HCEC 1CT (cell line): Measurements from ENCODE around the gene ZNF423.

Experiments
- DNase-seq: peaks from one replicate; pipeline ENCODE4 v3.0.0-alpha.2; 2017

Gene ZNF423

DNA sequence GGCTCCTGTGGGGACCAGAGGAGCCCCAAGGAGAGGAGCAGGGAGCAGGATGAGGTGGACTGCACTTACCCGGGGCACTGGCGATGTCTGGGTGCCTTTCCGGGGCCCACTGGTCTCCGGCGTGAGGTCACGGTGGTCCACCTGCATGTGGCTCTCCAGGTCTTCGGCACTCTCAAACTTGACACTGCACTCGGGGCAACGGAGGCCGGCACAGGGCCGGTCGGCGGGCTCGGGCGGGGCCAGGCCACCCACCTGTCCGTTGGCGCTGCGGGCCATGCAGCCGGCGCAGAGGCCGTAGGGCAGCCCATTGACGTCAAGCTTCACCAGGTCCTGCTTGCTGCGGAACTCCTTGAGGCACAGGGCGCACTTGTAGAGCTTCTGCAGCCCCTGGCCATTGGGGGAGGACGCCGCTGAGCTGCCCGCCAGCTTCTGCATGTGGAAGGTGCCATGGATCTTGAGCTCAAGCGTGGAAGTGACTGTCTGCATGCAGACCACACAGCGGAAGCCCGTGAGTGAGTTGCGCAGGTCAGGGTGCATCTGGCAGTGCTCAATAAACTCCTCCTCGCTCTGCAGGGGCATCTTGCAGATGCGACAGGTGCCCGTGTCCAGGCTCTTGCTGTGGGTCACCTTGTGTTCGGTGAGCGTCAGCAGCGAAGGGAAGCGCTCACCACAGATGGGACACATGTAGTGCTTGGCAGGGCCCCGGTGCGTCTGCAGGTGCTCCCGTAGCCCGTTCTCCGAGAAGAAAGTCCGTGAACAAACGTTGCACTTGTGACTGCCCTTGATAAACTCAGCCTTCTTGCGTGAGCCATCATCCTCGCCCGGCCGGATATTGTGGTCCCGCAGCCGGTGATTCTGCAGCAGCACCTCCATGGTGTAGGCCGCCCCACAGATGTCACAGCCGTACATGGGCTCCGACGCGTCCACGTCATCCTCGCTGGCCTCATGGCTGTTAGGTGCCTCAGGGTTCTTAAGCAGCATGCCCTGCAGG is 220.0 kb downstream of the ZNF423 start:
- no peak for DNase-seq

- no peak for DNase-seq
Observed at GRCh38 chr16:49635009-49635350, 220.9 kb downstream of the ZNF423 start.

DNA sequence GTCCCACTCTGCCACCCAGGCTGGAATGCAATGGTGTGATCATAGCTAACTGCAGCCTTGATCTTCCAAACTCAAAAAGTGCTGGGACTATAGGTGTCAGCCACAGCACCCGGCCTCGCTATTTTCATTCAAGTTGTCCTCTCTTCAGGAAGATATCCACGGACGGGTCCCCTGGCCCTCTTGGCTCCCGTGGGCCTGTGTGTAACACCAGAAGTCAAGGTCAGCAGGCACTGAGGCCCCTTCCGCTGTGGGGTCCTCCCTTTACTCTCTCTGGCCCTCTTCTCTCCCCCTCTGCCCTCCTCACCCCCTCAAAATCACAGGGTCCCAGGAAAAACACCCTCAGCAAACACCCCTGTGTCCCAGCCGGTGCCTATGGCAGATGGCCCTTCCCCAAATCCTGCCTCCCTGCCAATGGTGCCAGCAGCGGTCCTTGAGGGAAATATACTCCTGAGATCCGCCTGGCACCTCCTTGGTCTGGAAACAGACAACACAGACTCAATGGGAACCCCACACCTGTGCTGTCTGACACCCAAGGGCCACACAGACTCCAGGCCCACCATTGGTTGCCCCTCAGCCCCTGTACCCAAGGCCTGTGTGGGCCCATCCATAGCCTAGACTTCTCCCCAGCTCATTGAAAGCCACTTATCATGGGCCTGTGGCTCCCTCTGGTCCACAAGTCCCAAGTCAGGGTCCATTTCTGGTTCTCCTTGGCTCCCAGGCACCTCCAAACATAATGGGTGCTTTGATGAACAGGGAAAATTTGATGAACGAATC is 221.5 kb downstream of the ZNF423 start:
- no peak for DNase-seq

- no peak for DNase-seq
Observed at GRCh38 chr16:49632795-49633184, 223.1 kb downstream of the ZNF423 start.

GRCh38 chr16:49632086-49632794 is 223.7 kb downstream of the ZNF423 start:
- DNase-seq: no peak

- DNase-seq: no peak
Observed at GRCh38 chr16:49631187-49632041, 224.5 kb downstream of the ZNF423 start.

- DNase-seq: no peak
Observed at GRCh38 chr16:49630783-49631182, 225.1 kb downstream of the ZNF423 start.

DNA sequence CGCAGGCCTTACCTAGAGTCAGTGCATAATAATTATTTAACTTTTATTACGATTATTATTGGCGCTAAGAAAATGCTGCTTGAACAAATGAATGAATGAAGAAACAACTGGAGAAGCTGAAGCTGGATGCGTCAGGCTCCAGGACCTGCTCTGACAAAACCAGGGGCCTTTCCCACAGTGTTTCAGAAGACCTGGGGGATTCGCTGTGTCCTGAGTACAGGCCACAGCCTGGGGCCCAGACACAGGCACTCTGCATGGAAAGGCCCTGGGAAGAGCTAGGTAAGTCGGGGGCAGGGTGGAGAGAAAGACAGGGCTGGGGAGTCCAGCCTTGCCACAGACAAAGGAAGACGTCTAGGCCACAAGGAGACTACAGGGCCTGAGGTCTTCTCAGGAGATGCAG is 226.1 kb downstream of the ZNF423 start:
- no peak for DNase-seq

DNA sequence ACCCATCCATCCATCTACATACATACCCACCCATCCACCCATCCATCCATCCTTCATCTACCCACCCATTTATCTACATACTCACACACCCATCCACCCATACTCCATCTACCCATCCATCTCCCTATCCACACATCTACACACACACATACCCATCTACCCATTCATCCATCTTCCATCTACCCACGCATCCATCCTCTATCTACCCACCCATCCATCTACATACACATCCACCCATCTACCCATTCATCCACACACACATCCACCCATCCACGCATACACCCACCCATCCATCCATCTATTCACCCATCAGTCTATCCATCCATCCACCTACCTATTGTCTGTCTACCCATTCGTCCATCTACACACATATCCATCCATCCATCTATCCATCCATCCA is 227.8 kb downstream of the ZNF423 start:
- DNase-seq: no peak

DNA sequence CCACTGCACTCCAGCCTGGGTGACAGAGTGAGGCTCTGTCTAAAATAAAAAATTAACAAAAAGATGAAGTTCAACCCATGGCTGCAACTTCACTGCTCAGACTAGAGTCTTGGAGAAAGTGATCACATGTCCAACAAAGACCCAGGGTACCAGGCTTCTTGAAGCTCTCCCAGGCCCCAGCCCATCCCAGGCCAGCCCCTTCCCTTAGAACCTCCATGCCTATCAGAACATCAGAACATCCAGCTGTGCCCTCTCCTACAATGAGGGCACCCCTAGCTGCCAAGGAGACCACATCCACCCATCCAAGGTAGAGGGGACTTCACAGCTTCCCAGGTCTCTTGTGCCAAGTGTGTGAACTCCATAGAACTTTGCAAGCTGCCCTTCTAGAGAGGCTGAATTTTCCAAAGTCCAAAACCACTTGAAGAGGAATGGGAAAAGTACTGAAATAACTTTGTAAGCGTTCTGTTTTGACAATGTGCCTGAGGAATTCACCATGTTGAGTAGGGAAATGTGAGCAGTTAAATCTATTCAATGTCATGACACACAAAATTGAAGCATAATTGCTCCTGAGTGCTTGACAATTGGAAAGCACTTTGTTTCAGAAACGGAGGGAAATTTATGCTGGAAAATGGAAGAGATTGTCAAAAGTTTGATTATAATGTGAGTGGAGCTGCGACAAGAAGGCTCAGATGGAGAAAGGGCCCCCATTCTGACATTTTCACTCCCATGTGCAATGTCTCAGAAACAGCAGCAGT is 230.4 kb downstream of the ZNF423 start:
- no peak for DNase-seq

DNA sequence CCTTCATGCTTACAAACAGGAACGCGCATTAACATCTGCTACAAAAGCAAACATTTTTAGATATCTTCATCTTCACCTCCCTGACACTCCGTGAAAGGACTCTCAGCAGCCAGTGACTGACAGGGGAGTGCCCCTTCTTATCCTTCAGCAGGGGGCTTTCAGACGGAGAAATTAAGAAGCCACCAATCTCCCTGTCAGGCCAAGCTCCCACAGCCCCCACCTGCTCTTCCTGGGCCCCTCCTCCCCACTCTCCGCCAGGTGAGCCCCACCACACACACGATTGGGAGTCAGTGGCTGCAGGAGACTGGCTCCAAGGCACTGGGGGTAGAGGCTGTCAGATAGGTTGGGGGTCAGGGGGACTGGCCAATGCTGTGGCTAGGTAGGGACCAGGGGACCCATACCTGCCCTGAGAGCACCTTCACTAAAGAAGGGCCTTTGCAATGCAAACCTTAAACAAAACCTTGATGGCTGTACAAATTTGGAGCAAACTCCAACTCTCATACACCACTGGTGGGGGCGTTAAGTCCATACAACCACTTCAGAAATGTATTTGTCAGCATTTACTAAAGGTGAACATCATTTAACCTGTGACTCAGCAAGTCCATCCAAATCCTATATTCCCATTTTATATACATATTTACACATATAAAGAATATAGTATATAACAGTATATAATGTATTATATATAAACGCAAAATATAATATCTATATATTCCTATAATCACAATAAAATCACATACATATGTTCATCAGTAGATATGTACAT is 232.2 kb downstream of the ZNF423 start:
- DNase-seq: no peak

GRCh38 chr16:49622421-49623402 is 233.2 kb downstream of the ZNF423 start:
- DNase-seq: no peak

DNA sequence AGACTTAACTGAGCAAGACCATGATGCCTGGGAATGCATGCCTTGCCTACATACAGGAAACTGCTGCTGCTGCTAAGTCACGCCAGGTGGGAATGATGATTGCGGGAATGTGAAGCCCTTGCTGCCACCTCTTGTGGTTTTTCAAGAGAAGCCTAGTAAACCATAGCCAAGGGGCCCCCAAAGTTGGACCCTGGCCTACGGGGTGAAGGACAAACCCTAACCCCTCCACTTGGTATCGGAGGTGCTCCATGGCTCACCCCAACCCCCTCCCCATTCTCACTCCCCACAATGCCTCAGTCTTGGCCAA is 233.9 kb downstream of the ZNF423 start:
- DNase-seq: no peak

DNA sequence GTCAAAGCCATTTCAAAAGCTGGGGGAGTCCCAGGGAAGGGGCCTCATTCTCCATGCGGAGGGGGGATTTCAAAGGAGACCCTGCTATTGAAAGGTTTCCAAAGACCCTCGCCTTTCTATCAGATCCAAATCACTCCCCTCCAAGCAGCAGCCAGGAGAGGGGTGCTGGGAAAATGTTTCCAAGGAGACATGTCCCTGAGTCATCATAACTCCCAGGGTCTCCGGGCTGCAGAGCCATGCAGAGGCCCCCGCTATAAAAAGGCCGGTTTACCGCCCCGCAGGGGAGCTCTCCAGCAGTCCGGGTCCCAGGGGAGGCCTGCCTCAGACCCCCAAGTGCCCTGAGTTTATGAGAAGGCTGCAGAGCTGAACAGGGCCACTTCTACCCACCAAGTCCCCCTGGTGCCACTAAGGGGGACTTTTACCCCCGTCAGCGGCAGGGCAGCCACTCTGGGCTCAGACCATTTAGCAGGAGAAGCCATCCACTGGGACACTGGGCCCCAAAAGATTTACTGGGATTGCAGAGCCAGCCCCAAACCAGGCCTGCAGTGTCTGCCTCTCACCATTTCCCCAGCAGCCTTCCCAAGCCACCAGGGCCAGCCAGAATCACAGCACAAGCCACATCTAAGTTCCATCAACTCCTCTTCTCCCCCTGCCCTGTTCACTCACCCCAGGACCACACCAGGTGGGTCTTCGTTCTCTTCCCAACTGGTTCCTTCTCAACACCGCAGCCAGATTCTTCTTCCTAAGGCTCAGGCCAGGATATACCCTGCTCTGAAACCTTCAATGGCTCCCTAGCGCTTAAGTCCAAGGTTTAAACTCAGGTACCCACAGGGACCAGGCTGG is 234.4 kb downstream of the ZNF423 start:
- DNase-seq: no peak

GRCh38 chr16:49620869-49621240 is 235.1 kb downstream of the ZNF423 start:
- DNase-seq: no peak

GRCh38 chr16:49620158-49620868 is 235.6 kb downstream of the ZNF423 start:
- DNase-seq: no peak

- no peak for DNase-seq
Observed at GRCh38 chr16:49619811-49620157, 236.1 kb downstream of the ZNF423 start.

DNA sequence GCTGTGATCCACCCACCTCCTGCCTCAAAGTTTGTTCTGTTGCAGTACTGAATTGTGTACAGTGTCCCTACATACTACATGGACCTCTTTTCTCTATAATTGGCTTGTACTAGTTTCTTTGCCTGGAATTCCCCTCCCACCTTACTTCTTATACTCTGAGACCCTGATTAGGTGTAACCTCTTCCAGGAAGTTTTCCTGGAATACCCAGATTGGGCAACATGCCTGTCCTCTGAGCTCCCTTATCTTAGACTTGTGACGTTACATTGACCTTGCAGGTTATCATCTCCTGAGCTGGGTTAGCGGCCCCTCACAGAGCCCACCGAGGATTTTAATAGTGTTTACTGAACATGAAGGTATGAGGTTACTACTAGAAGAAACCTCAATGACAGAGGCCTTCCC is 237.0 kb downstream of the ZNF423 start:
- no peak for DNase-seq
